Osteoblast (primary cell): ENCODE data around the gene N4BP3. TPM values are rescaled to one million over a fixed set of nuclear protein-coding genes. Genes with fewer than 3 reads are reported as not detected.

Experiments used
- DNase-seq: peaks from one replicate; pipeline ENCODE4 v3.0.0; 2011; ENCODE audit warnings: low spot score, mixed read lengths; ENCODE audit not compliant: insufficient read length; ENCODE audit errors: missing footprints
- H2AFZ ChIP-seq: 2 replicates; pipeline ENCODE4 v1.6.0; 2011; ENCODE audit warnings: mild to moderate bottlenecking, low read length
- H3K27ac ChIP-seq: 2 replicates; pipeline ENCODE4 v1.5.1; 2011; ENCODE audit warnings: mild to moderate bottlenecking, low read depth, low read length, moderate library complexity
- H3K27me3 ChIP-seq: 2 replicates; pipeline ENCODE4 v1.6.0; 2012; ENCODE audit warnings: mild to moderate bottlenecking, control low read depth, inconsistent platforms, low read length, moderate library complexity; ENCODE audit not compliant: insufficient read depth
- H3K36me3 ChIP-seq: 2 replicates; pipeline ENCODE4 v1.5.1; 2011; ENCODE audit warnings: mild to moderate bottlenecking, low read length, control low read depth, moderate library complexity; ENCODE audit not compliant: insufficient read depth
- H3K4me1 ChIP-seq: 2 replicates; pipeline ENCODE4 v1.5.1; 2011; ENCODE audit warnings: mild to moderate bottlenecking, low read length, control low read depth, moderate library complexity; ENCODE audit not compliant: insufficient read depth
- H3K4me2 ChIP-seq: 2 replicates; pipeline ENCODE4 v1.6.0; 2011; ENCODE audit warnings: mild to moderate bottlenecking, low read length; ENCODE audit not compliant: insufficient read depth
- H3K4me3 ChIP-seq: fragments of 200-600 bp; sonication (generic); 3 replicates; pipeline ENCODE4 v1.5.1; 2012; ENCODE audit warnings: mild to moderate bottlenecking, low read length, inconsistent platforms; ENCODE audit not compliant: insufficient read depth
- H3K79me2 ChIP-seq: 2 replicates; pipeline ENCODE4 v1.6.0; 2012; ENCODE audit warnings: mild to moderate bottlenecking, low read length, control low read depth, inconsistent platforms; ENCODE audit not compliant: insufficient read depth
- H3K9me3 ChIP-seq: 2 replicates; pipeline ENCODE4 v1.5.1; 2011; ENCODE audit warnings: low read depth, low read length, control low read depth
- H4K20me1 ChIP-seq: 2 replicates; pipeline ENCODE4 v1.6.0; 2012; ENCODE audit warnings: mild to moderate bottlenecking, low read length, control low read depth; ENCODE audit not compliant: insufficient read depth
- total RNA-seq: library from RNA; depleted of rRNA; stranded (reverse); fragments of >200 nt; gene quantifications from 2 replicates; pipeline ENCODE4 v1.2.3, GENCODE V29; 2012
- TF ChIP-seq, protein P1 (sequence below): IDR thresholded peaks from 2 replicates; pipeline ENCODE4 v1.5.1; 2011; ENCODE audit warnings: mild to moderate bottlenecking, low read depth, low read length, moderate library complexity; ENCODE audit errors: extremely low read depth

Gene N4BP3, protein sequence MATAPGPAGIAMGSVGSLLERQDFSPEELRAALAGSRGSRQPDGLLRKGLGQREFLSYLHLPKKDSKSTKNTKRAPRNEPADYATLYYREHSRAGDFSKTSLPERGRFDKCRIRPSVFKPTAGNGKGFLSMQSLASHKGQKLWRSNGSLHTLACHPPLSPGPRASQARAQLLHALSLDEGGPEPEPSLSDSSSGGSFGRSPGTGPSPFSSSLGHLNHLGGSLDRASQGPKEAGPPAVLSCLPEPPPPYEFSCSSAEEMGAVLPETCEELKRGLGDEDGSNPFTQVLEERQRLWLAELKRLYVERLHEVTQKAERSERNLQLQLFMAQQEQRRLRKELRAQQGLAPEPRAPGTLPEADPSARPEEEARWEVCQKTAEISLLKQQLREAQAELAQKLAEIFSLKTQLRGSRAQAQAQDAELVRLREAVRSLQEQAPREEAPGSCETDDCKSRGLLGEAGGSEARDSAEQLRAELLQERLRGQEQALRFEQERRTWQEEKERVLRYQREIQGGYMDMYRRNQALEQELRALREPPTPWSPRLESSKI
- total RNA-seq = under 0.01 TPM in 2 replicates

DNA sequence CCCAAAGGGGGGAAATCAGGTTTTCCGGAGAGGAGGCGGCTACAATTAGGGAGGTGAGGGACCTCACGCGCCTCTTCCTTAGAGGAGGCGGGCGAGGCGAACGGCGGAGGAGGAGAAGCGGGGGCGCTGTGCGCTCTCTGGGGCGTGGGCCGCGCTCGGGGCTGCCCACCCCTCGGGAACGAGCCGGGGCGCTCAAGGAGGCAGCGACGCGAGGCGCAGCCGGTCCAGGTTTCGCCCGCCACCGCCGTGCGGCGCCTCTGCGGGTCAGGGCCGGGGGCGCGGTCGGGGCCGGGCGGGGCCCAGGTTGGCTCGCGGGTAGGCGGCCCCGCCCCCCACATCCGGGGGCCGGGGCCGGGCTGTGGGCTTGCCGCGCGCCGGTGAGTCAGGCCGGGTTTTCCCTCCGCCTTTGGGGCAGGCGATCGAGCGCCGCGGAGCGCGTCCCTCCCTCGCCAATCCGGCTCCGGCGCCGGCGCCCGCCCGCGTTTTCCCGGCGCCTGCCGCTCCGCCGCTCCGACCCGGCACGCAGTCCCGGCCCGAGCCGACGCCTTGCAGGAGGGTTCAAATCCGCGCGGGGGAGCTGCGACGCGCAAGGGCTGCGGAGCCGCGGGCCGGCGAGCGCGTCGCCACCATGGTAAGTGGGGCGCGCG, at the start of gene N4BP3:
N4BP3 (plus strand) TSS at position 392 of the 647 bp plus-strand sequence. CDS start 6,052 bp downstream, outside the sequence.
- Histone ChIP-seq H3K27me3 (peaks cover 44% of the 10 kb centered on the region), H3K4me2 (no peak within 1 kb of the TSS), H3K9me3 (peaks cover 2% of the 10 kb centered on the region), H2AFZ (no peak within 1 kb of the TSS), H3K79me2 (no peaks in the 10 kb centered on the region), H3K36me3 (no peaks in the 10 kb centered on the region), H3K27ac (no peak within 1 kb of the TSS), H4K20me1 (no peaks in the 10 kb centered on the region), H3K4me1 (no peaks in the 10 kb centered on the region), H3K4me3 (no peak within 1 kb of the TSS)
- peak; percentile 92 for DNase-seq
- TF ChIP-seq, protein P1, sequence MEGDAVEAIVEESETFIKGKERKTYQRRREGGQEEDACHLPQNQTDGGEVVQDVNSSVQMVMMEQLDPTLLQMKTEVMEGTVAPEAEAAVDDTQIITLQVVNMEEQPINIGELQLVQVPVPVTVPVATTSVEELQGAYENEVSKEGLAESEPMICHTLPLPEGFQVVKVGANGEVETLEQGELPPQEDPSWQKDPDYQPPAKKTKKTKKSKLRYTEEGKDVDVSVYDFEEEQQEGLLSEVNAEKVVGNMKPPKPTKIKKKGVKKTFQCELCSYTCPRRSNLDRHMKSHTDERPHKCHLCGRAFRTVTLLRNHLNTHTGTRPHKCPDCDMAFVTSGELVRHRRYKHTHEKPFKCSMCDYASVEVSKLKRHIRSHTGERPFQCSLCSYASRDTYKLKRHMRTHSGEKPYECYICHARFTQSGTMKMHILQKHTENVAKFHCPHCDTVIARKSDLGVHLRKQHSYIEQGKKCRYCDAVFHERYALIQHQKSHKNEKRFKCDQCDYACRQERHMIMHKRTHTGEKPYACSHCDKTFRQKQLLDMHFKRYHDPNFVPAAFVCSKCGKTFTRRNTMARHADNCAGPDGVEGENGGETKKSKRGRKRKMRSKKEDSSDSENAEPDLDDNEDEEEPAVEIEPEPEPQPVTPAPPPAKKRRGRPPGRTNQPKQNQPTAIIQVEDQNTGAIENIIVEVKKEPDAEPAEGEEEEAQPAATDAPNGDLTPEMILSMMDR = no peak

DNA sequence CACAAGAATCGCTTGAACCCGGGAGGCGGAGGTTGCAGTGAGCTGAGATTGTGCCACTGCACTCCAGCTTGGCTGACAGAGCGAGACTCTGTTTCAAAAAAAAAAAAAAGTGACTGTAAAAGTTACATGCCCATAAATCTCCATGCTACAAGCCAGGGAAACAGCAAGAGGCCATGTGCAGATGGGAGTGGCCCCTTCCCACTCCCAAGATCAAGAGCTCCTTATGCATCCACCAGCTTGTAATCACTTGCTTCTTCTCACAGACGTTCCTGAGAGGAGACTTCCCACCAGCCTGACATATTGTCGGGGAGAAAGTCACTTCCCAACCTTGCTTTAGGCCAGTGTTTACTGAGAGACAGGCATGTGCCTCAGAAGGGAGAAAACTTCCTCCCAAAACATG, 45.6 kb upstream of the N4BP3 start:
- H4K20me1 ChIP-seq = no peaks in the 10 kb centered on the region
- H3K4me1 ChIP-seq = no peaks in the 10 kb centered on the region
- no peaks in the 10 kb centered on the region for H3K9me3 ChIP-seq
- no peaks in the 10 kb centered on the region for H3K36me3 ChIP-seq
- H3K4me3 ChIP-seq = no peak overlapping the region
- no peak overlapping the region for H3K4me2 ChIP-seq
- H2AFZ ChIP-seq = no peak overlapping the region
- TF ChIP-seq, protein P1 = no peak
- H3K27me3 ChIP-seq = peaks cover 13% of the 10 kb centered on the region
- DNase-seq = no peak
- H3K27ac ChIP-seq = no peak overlapping the region
- no peaks in the 10 kb centered on the region for H3K79me2 ChIP-seq

DNA sequence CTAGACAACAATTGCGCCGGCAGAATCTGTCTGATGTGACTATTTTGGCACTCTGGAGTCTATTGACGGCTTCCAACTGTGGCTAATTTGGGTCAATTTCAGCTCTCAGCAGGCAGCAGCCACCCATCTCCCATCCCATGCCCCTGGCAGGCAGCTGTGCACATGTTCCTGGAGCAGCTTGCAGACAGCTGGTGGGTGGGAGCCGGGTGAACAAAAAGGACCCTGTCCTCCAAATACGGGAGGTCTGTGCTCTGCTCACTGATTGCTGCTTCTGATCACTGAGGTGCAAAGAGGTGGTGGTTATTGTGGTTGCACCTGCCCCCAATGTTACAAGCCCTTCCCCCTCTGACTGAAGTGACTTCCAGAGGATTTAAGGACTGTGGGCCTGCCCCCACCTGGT, 45.0 kb upstream of the N4BP3 start:
- no peak overlapping the region for H3K4me2 ChIP-seq
- H3K27me3 ChIP-seq = peaks cover 16% of the 10 kb centered on the region
- no peak overlapping the region for H2AFZ ChIP-seq
- no peaks in the 10 kb centered on the region for H3K79me2 ChIP-seq
- no peaks in the 10 kb centered on the region for H3K9me3 ChIP-seq
- no peaks in the 10 kb centered on the region for H3K36me3 ChIP-seq
- no peak for DNase-seq
- H4K20me1 ChIP-seq = no peaks in the 10 kb centered on the region
- no peak overlapping the region for H3K4me3 ChIP-seq
- H3K4me1 ChIP-seq = no peaks in the 10 kb centered on the region
- TF ChIP-seq, protein P1 = no peak
- no peak overlapping the region for H3K27ac ChIP-seq

DNA sequence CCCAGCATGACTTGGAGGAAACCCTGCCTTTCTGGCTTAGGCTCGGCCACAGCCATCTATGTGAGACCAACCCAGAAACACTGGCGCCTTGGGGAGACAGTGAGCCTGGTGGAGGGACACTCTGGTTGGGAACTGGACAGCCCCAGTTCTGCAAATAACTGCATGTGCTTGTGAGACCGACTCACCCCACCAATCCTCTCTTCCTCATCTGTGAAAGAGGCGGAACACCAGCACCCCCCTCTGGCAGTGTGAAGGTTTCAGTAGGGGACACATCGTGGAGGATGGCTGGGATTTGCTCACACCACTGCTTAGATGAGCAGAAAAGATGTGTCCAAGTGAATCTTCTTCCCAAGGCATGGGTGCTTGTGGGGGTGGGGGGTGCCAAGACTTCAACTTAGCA, 43.4 kb upstream of the N4BP3 start:
- H3K4me2 ChIP-seq = no peak overlapping the region
- no peaks in the 10 kb centered on the region for H4K20me1 ChIP-seq
- H3K27me3 ChIP-seq = peaks cover 25% of the 10 kb centered on the region
- H2AFZ ChIP-seq = no peak overlapping the region
- H3K9me3 ChIP-seq = no peaks in the 10 kb centered on the region
- no peaks in the 10 kb centered on the region for H3K36me3 ChIP-seq
- H3K79me2 ChIP-seq = no peaks in the 10 kb centered on the region
- H3K4me3 ChIP-seq = no peak overlapping the region
- no peaks in the 10 kb centered on the region for H3K4me1 ChIP-seq
- TF ChIP-seq, protein P1 = peak; percentile 40
- peak; percentile 77 for DNase-seq
- H3K27ac ChIP-seq = no peak overlapping the region
